Measurements from ENCODE around the gene OR1A1. TPM values are rescaled to one million over a fixed set of nuclear protein-coding genes. Genes with fewer than 3 reads are reported as not detected.

The OR1A1 gene, protein sequence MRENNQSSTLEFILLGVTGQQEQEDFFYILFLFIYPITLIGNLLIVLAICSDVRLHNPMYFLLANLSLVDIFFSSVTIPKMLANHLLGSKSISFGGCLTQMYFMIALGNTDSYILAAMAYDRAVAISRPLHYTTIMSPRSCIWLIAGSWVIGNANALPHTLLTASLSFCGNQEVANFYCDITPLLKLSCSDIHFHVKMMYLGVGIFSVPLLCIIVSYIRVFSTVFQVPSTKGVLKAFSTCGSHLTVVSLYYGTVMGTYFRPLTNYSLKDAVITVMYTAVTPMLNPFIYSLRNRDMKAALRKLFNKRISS
- not detected in 2 replicates for polyA plus RNA-seq
- not detected in 2 replicates for polyA minus RNA-seq

- Histone ChIP-seq H3K9me3 (ENCODE audit: low read length) (no peaks in the 10 kb centered on the region), H3K36me3 (ENCODE audit: insufficient read depth, low read length) (no peaks in the 10 kb centered on the region), H3K27ac (ENCODE audit: low read length) (no peak within 1 kb of the TSS), H3F3A (ENCODE audit: insufficient read depth, low read length, poor library complexity, severe bottlenecking) (no peaks in the 10 kb centered on the region), H3K9ac (ENCODE audit: low read length) (no peak within 1 kb of the TSS), H4K20me1 (ENCODE audit: insufficient read depth) (no peaks in the 10 kb centered on the region), H3K79me2 (replicated peaks; ENCODE audit: insufficient read depth, low read length) (no peaks in the 10 kb centered on the region), H3K4me2 (ENCODE audit: low read length) (no peak within 1 kb of the TSS), H3K4me3 (ENCODE audit: low read length) (no peak within 1 kb of the TSS), H2AFZ (ENCODE audit: low read depth, low read length) (no peak within 1 kb of the TSS), H3K9me2 (ENCODE audit: insufficient read depth, low read length) (no peaks in the 10 kb centered on the region), H3K27me3 (ENCODE audit: insufficient read depth, low read depth, low read length) (no peaks in the 10 kb centered on the region)
- TF ChIP-seq CTCF (IDR thresholded peaks at IDR 0.05; ENCODE audit: poor library complexity, severe bottlenecking) (no peak), POLR2AphosphoS5 (IDR thresholded peaks at IDR 0.05) (no peak)
Measured at GRCh38 chr17:3207367-3207766, at the start of gene OR1A1. TSS of gene OR1A1 (plus strand) at chr17:3207667. CDS start at chr17:3215621, 7,954 bp downstream.

GRCh38 chr17:3167574-3167973 lies 39.9 kb upstream of the OR1A1 start:
- H3K27me3 ChIP-seq (ENCODE audit: insufficient read depth, low read depth, low read length): no peaks in the 10 kb centered on the region
- no peak overlapping the region for H3K27ac ChIP-seq (ENCODE audit: low read length)
- H3K79me2 ChIP-seq (replicated peaks; ENCODE audit: insufficient read depth, low read length): no peaks in the 10 kb centered on the region
- H3K9ac ChIP-seq (ENCODE audit: low read length): no peak overlapping the region
- H3K9me2 ChIP-seq (ENCODE audit: insufficient read depth, low read length): no peaks in the 10 kb centered on the region
- H3K36me3 ChIP-seq (ENCODE audit: insufficient read depth, low read length): no peaks in the 10 kb centered on the region
- TF ChIP-seq RAD21 (conservative IDR thresholded peaks at IDR 0.05): no peak
- H3K4me3 ChIP-seq (ENCODE audit: low read length): no peak overlapping the region
- H3K4me2 ChIP-seq (ENCODE audit: low read length): no peak overlapping the region
- no peak overlapping the region for H2AFZ ChIP-seq (ENCODE audit: low read depth, low read length)
- peaks cover 9% of the 10 kb centered on the region for H3K9me3 ChIP-seq (ENCODE audit: low read length)
- H4K20me1 ChIP-seq (ENCODE audit: insufficient read depth): no peaks in the 10 kb centered on the region
- H3F3A ChIP-seq (ENCODE audit: insufficient read depth, low read length, poor library complexity, severe bottlenecking): no peaks in the 10 kb centered on the region

GRCh38 chr17:3189961-3190360 lies 17.5 kb upstream of the OR1A1 start:
- TF ChIP-seq REST (IDR thresholded peaks at IDR 0.05; ENCODE audit: borderline replicate concordance) (no peak), EP300 (conservative IDR thresholded peaks at IDR 0.05; ENCODE audit: poor library complexity, severe bottlenecking) (no peak)
- Histone ChIP-seq H3F3A (ENCODE audit: insufficient read depth, low read length, poor library complexity, severe bottlenecking) (no peaks in the 10 kb centered on the region), H3K27me3 (ENCODE audit: insufficient read depth, low read depth, low read length) (no peaks in the 10 kb centered on the region), H3K27ac (ENCODE audit: low read length) (no peak overlapping the region), H3K9me2 (ENCODE audit: insufficient read depth, low read length) (no peaks in the 10 kb centered on the region), H3K79me2 (replicated peaks; ENCODE audit: insufficient read depth, low read length) (no peaks in the 10 kb centered on the region), H3K4me2 (ENCODE audit: low read length) (no peak overlapping the region), H3K9me3 (ENCODE audit: low read length) (no peaks in the 10 kb centered on the region), H3K9ac (ENCODE audit: low read length) (no peak overlapping the region), H2AFZ (ENCODE audit: low read depth, low read length) (no peak overlapping the region), H3K4me3 (ENCODE audit: low read length) (no peak overlapping the region), H4K20me1 (ENCODE audit: insufficient read depth) (no peaks in the 10 kb centered on the region), H3K36me3 (ENCODE audit: insufficient read depth, low read length) (no peaks in the 10 kb centered on the region)
